ENCODE results near the gene SOX30.
A peak's percentile ranks its signal among the peaks of the same experiment; 100 is the strongest.

Gene SOX30

GRCh38 chr5:157607371-157608161 is 44.7 kb downstream of the SOX30 start:
- Histone ChIP-seq H3K9me3 (replicated peaks; ENCODE audit: insufficient read depth, low read length) (no peaks in the 10 kb centered on the region), H3K27ac (ENCODE audit: low read length) (peak overlapping the region; percentile 32; the same call in 1 of the 2 replicates), H3K4me1 (ENCODE audit: low read length) (peaks cover 23% of the 10 kb centered on the region), H2AFZ (ENCODE audit: low read length) (no peak overlapping the region), H3K79me2 (ENCODE audit: low read length) (no peaks in the 10 kb centered on the region), H4K20me1 (ENCODE audit: insufficient read depth, low read length) (no peaks in the 10 kb centered on the region), H3K36me3 (replicated peaks; ENCODE audit: insufficient read depth, low read length) (no peaks in the 10 kb centered on the region), H3K27me3 (replicated peaks; ENCODE audit: insufficient read depth, low read length) (no peaks in the 10 kb centered on the region), H3K4me3 (ENCODE audit: low read length) (no peak overlapping the region), H3K9ac (ENCODE audit: low read length) (no peak overlapping the region), H3F3A (ENCODE audit: insufficient read depth, low read length) (peaks cover 21% of the 10 kb centered on the region), H3K9me2 (replicated peaks; ENCODE audit: insufficient read depth, low read length) (no peaks in the 10 kb centered on the region), H3K4me2 (ENCODE audit: low read depth, low read length) (peak overlapping the region; percentile 26; the same call in 1 of the 2 replicates)
- peak; percentile 61 for DNase-seq
- TF ChIP-seq EZH2 (optimal IDR thresholded peaks at IDR 0.05; ENCODE audit: low read depth, low read length) = no peak
- no peak for TF ChIP-seq EZH2phosphoT487 (IDR thresholded peaks at IDR 0.05; ENCODE audit: low read length)
- TF ChIP-seq, protein P1, sequence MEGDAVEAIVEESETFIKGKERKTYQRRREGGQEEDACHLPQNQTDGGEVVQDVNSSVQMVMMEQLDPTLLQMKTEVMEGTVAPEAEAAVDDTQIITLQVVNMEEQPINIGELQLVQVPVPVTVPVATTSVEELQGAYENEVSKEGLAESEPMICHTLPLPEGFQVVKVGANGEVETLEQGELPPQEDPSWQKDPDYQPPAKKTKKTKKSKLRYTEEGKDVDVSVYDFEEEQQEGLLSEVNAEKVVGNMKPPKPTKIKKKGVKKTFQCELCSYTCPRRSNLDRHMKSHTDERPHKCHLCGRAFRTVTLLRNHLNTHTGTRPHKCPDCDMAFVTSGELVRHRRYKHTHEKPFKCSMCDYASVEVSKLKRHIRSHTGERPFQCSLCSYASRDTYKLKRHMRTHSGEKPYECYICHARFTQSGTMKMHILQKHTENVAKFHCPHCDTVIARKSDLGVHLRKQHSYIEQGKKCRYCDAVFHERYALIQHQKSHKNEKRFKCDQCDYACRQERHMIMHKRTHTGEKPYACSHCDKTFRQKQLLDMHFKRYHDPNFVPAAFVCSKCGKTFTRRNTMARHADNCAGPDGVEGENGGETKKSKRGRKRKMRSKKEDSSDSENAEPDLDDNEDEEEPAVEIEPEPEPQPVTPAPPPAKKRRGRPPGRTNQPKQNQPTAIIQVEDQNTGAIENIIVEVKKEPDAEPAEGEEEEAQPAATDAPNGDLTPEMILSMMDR (IDR thresholded peaks at IDR 0.05; ENCODE audit: low read length) = no peak

GRCh38 chr5:157606046-157606445 is 46.2 kb downstream of the SOX30 start:
- H3K27ac ChIP-seq (ENCODE audit: low read length) = no peak overlapping the region
- H3K4me3 ChIP-seq (ENCODE audit: low read length) = no peak overlapping the region
- H3K9me3 ChIP-seq (replicated peaks; ENCODE audit: insufficient read depth, low read length) = no peaks in the 10 kb centered on the region
- no peaks in the 10 kb centered on the region for H3K27me3 ChIP-seq (replicated peaks; ENCODE audit: insufficient read depth, low read length)
- TF ChIP-seq EZH2phosphoT487 (IDR thresholded peaks at IDR 0.05; ENCODE audit: low read length) (no peak), EZH2 (optimal IDR thresholded peaks at IDR 0.05; ENCODE audit: low read depth, low read length) (no peak)
- TF ChIP-seq, protein P1 (IDR thresholded peaks at IDR 0.05; ENCODE audit: low read length) = no peak
- no peaks in the 10 kb centered on the region for H4K20me1 ChIP-seq (ENCODE audit: insufficient read depth, low read length)
- no peak overlapping the region for H3K9ac ChIP-seq (ENCODE audit: low read length)
- H3F3A ChIP-seq (ENCODE audit: insufficient read depth, low read length) = peaks cover 16% of the 10 kb centered on the region
- H2AFZ ChIP-seq (ENCODE audit: low read length) = no peak overlapping the region
- peaks cover 11% of the 10 kb centered on the region for H3K4me1 ChIP-seq (ENCODE audit: low read length)
- no peaks in the 10 kb centered on the region for H3K9me2 ChIP-seq (replicated peaks; ENCODE audit: insufficient read depth, low read length)
- no peaks in the 10 kb centered on the region for H3K36me3 ChIP-seq (replicated peaks; ENCODE audit: insufficient read depth, low read length)
- no peaks in the 10 kb centered on the region for H3K79me2 ChIP-seq (ENCODE audit: low read length)
- no peak for DNase-seq
- no peak overlapping the region for H3K4me2 ChIP-seq (ENCODE audit: low read depth, low read length)

DNA sequence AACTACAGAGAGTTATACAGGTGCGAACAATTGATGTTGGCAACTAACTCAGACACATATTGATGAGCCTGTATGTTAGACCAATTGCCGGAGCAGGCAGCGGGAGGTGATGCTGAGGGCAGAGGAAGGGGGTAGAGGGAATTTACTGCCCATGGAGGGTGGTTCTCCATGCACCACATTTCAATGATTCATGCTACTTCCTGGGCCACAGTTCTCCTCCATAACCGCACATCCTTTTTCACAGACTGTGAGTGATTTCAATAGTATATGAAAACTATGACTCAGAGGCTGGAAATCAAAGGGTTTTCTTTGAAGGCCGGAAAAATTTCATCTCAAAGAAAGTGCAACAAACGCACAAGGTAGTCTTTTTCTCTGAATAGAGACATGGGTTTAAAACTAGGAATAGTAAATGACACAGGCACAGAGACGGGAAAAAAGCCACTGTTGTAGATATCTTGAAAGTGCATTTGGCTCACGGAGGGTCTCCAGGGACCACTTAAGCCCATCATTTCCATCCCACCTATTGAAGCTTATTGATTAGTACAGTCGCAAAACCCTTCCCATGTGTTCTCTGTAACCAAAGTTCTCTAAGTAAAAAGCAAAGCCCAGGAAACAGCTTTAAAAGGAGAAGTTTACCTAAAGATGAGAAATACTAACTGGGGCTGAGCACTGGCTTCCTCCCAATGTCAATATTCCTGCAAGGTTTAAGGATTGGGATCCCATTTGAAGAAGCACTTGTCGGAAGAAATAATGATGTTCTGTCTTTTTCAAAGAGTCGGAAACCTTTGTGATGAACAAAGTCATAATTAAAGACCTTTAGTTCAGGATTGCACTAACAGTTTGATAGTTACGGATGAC is 48.7 kb downstream of the SOX30 start:
- H3K4me2 ChIP-seq (ENCODE audit: low read depth, low read length) = no peak overlapping the region
- H3K79me2 ChIP-seq (ENCODE audit: low read length) = no peaks in the 10 kb centered on the region

More for the DNA sequence above, 48.7 kb downstream of the SOX30 start:
- Histone ChIP-seq H3K4me1 (ENCODE audit: low read length) (peaks cover 16% of the 10 kb centered on the region), H4K20me1 (ENCODE audit: insufficient read depth, low read length) (no peaks in the 10 kb centered on the region), H3K36me3 (replicated peaks; ENCODE audit: insufficient read depth, low read length) (no peaks in the 10 kb centered on the region), H3K9me2 (replicated peaks; ENCODE audit: insufficient read depth, low read length) (no peaks in the 10 kb centered on the region), H3K27me3 (replicated peaks; ENCODE audit: insufficient read depth, low read length) (no peaks in the 10 kb centered on the region), H3F3A (ENCODE audit: insufficient read depth, low read length) (peaks cover 16% of the 10 kb centered on the region), H3K9me3 (replicated peaks; ENCODE audit: insufficient read depth, low read length) (no peaks in the 10 kb centered on the region), H3K4me3 (ENCODE audit: low read length) (no peak overlapping the region), H2AFZ (ENCODE audit: low read length) (no peak overlapping the region), H3K27ac (ENCODE audit: low read length) (no peak overlapping the region), H3K9ac (ENCODE audit: low read length) (no peak overlapping the region)
- no peak for DNase-seq
- TF ChIP-seq, protein P1 (IDR thresholded peaks at IDR 0.05; ENCODE audit: low read length) = no peak
- TF ChIP-seq EZH2phosphoT487 (IDR thresholded peaks at IDR 0.05; ENCODE audit: low read length) (no peak), EZH2 (optimal IDR thresholded peaks at IDR 0.05; ENCODE audit: low read depth, low read length) (no peak)
